Body of pancreas (tissue), 4 donors: ENCODE measurements around the gene BBOX1. TPM values are rescaled to one million over a fixed set of nuclear protein-coding genes. Genes with fewer than 3 reads are reported as not detected.

Source experiments
- ATAC-seq: fragments of 150-250 bp; one replicate; pipeline ENCODE4 v1.9.1; 2016
- DNase-seq, 4 donors: peaks; one replicate each; pipeline ENCODE4 v3.0.0-alpha.2; 2019
- H3K27ac ChIP-seq, 4 donors: fragments of 200-600 bp; sonication (generic); 1 replicate in 3 of 4; 2 replicates in 1 of 4; pipeline versions ENCODE4 v1.5.1 to v1.6.1; 2016 to 2019; ENCODE audit warnings: mild to moderate bottlenecking in 1 of 4, mixed read lengths in 1 of 4, moderate library complexity in 1 of 4
- H3K27me3 ChIP-seq, 2 donors: fragments of 200-600 bp; sonication (generic); one replicate each; pipeline ENCODE4 v1.6.0; 2016; ENCODE audit warnings: mild to moderate bottlenecking in 1 of 2
- H3K36me3 ChIP-seq, 2 donors: fragments of 200-600 bp; sonication (generic); replicated peaks in 1 of 2; 2 replicates each; pipeline ENCODE4 v1.5.1; 2016; ENCODE audit warnings: low read depth in 2 of 2; ENCODE audit not compliant: insufficient read depth in 1 of 2
- H3K4me1 ChIP-seq: fragments of 200-600 bp; sonication (generic); one replicate; pipeline ENCODE4 v1.6.0; 2016
- H3K4me3 ChIP-seq, 2 donors: fragments of 200-600 bp; sonication (generic); 1 replicate in 1 of 2; 2 replicates in 1 of 2; pipeline ENCODE4 v1.5.1; 2016 to 2019
- H3K9me3 ChIP-seq, 3 donors: fragments of 200-600 bp; sonication (generic); 1 replicate in 2 of 3; 2 replicates in 1 of 3; pipeline ENCODE4 v1.5.1; 2016
- POLR2A ChIP-seq, 3 donors: fragments of 450-650 bp; IDR thresholded peaks; one replicate each; pipeline ENCODE4 v1.6.1; 2016; ENCODE audit warnings: antibody characterized with exemption in 3 of 3, mild to moderate bottlenecking in 2 of 3
- WGBS, 2 donors: methylation state at CpG; one replicate each; pipeline ENCODE4 v1.1.5; 2017; 5-methylcytosine and 5-hydroxymethylcytosine counted together
- intact Hi-C: fragments of 100-400 bp; cut with DNase I; formaldehyde crosslinking; loops from one replicate; pipeline ENCODE4 v1.15.1; 2023
- total RNA-seq, 2 donors: library from RNA; depleted of rRNA; stranded (reverse); fragments of >200 nt; gene quantifications; one replicate each; pipeline ENCODE4 v1.1.0, GENCODE V29; 2016
- TF ChIP-seq, protein P1 (sequence below), 7 experiments: fragments of 450-650 bp in 4 of 7; fragments of 200-600 bp in 3 of 7; sonication (generic) in 3 of 7; IDR thresholded peaks; one replicate each; pipeline ENCODE4 v1.5.1; 2016 to 2019; ENCODE audit warnings: antibody characterized with exemption in 7 of 7

The BBOX1 gene
- total RNA-seq, 2 donors from 2014 or later: not detected

DNA sequence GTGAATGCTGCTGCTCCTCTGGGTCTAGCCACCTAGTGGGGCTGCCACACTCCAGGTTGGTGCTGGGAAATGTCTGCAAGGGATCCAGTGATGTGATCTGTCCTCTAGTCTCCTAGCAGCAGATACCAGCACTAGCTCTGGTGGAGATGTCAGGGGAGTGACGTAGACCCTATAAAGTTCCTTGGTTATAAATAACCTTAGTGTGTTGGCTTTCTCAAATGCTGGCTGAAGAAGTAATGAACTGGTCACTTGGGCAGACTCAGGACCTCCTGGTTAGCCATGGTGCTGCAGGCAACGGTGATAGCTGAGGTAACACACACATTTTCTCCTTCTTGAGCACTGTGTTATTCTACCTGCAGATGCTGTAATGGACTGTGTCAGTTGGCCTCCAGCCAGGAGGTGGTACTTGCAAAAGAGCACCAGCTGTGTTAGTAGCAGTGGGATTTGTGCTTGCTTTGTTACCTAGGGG is 35.5 kb downstream of the BBOX1 start:
- no peak overlapping the region for H3K27ac ChIP-seq
- no peaks in the 10 kb centered on the region for H3K9me3 ChIP-seq
- WGBS, 2 donors: 63 to 80% methylated on average over 1 to 2 of the region's 2 CpGs
- DNase-seq: peak in 2 of 4 donors; percentile 14 to 23
- H3K4me3 ChIP-seq: no peak overlapping the region
- TF ChIP-seq, protein P1, sequence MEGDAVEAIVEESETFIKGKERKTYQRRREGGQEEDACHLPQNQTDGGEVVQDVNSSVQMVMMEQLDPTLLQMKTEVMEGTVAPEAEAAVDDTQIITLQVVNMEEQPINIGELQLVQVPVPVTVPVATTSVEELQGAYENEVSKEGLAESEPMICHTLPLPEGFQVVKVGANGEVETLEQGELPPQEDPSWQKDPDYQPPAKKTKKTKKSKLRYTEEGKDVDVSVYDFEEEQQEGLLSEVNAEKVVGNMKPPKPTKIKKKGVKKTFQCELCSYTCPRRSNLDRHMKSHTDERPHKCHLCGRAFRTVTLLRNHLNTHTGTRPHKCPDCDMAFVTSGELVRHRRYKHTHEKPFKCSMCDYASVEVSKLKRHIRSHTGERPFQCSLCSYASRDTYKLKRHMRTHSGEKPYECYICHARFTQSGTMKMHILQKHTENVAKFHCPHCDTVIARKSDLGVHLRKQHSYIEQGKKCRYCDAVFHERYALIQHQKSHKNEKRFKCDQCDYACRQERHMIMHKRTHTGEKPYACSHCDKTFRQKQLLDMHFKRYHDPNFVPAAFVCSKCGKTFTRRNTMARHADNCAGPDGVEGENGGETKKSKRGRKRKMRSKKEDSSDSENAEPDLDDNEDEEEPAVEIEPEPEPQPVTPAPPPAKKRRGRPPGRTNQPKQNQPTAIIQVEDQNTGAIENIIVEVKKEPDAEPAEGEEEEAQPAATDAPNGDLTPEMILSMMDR (IDR thresholded peaks at IDR 0.05): no peak
- TF ChIP-seq POLR2A (IDR thresholded peaks at IDR 0.05): no peak
- H3K4me1 ChIP-seq: no peaks in the 10 kb centered on the region
- no peaks in the 10 kb centered on the region for H3K27me3 ChIP-seq
- no peaks in the 10 kb centered on the region for H3K36me3 ChIP-seq
- ATAC-seq: no peak
- intact Hi-C loops: no loop called here

DNA sequence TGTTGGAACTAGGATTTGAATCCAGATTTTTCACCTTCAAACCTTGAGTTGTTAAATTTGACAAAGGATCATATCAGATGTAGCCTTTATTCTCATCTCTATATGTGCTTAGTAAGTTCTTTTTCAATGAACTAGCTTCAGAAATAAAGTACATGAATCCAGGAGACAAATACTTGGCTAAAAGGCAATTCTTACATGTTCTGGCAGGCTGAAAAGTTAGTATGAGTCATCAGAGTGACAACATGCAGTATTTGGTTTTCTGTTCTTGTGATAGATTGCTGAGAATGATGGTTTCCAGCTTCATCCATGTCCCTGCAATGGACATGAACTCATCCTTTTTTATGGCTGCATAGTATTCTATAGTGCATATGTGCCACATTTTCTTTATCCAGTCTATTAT is 40.4 kb downstream of the BBOX1 start:
- ATAC-seq: no peak
- intact Hi-C loops: no loop called here
- H3K4me3 ChIP-seq: no peak overlapping the region
- no peak overlapping the region for H3K27ac ChIP-seq
- H3K36me3 ChIP-seq: no peaks in the 10 kb centered on the region
- TF ChIP-seq, protein P1 (IDR thresholded peaks at IDR 0.05): no peak
- no peak for TF ChIP-seq POLR2A (IDR thresholded peaks at IDR 0.05)
- no peaks in the 10 kb centered on the region for H3K9me3 ChIP-seq
- no peaks in the 10 kb centered on the region for H3K4me1 ChIP-seq
- H3K27me3 ChIP-seq: no peaks in the 10 kb centered on the region
- DNase-seq: no peak

- Histone ChIP-seq H3K4me1 (no peaks in the 10 kb centered on the region), H3K27me3 (no peaks in the 10 kb centered on the region), H3K4me3 (no peak overlapping the region), H3K9me3 (no peaks in the 10 kb centered on the region), H3K36me3 (no peaks in the 10 kb centered on the region), H3K27ac (no peak overlapping the region)
- 65 to 76% methylated on average over 2 of the region's 2 CpGs for WGBS, 2 donors
- TF ChIP-seq POLR2A (IDR thresholded peaks at IDR 0.05): no peak
- TF ChIP-seq, protein P1 (IDR thresholded peaks at IDR 0.05): no peak
- DNase-seq (no peak), ATAC-seq (no peak)
- intact Hi-C loops: no loop called here
These were observed 42.6 kb downstream of the BBOX1 start for GRCh38 chr11:27083241-27083640.

GRCh38 chr11:27083782-27084181 is 43.2 kb downstream of the BBOX1 start:
- H3K27ac ChIP-seq: no peak overlapping the region
- intact Hi-C loops: no loop called here
- H3K27me3 ChIP-seq: no peaks in the 10 kb centered on the region
- TF ChIP-seq, protein P1 (IDR thresholded peaks at IDR 0.05): no peak
- no peak for TF ChIP-seq POLR2A (IDR thresholded peaks at IDR 0.05)
- no peaks in the 10 kb centered on the region for H3K36me3 ChIP-seq
- DNase-seq (no peak), ATAC-seq (no peak)
- H3K4me1 ChIP-seq: no peaks in the 10 kb centered on the region
- H3K4me3 ChIP-seq: no peak overlapping the region
- no peaks in the 10 kb centered on the region for H3K9me3 ChIP-seq

GRCh38 chr11:27084518-27084917 is 43.9 kb downstream of the BBOX1 start:
- Histone ChIP-seq H3K4me3 (no peak overlapping the region), H3K9me3 (no peaks in the 10 kb centered on the region), H3K27ac (no peak overlapping the region), H3K4me1 (no peaks in the 10 kb centered on the region), H3K36me3 (no peaks in the 10 kb centered on the region), H3K27me3 (no peaks in the 10 kb centered on the region)
- DNase-seq (no peak), ATAC-seq (no peak)
- intact Hi-C loops: no loop called here
- no peak for TF ChIP-seq POLR2A (IDR thresholded peaks at IDR 0.05)
- TF ChIP-seq, protein P1 (IDR thresholded peaks at IDR 0.05): no peak
